NB4 (cell line): ENCODE measurements around the gene CORO2A.

ENCODE experiments used
- MAX ChIP-seq: IDR thresholded peaks from 2 replicates; pipeline ENCODE4 v1.6.1; 2011; ENCODE audit warnings: low read depth, low read length
- MYC ChIP-seq: IDR thresholded peaks from 2 replicates; pipeline ENCODE4 v1.6.1; 2011; ENCODE audit warnings: low read depth, low read length
- POLR2A ChIP-seq: IDR thresholded peaks from 2 replicates; pipeline ENCODE4 v1.6.1; 2011; ENCODE audit warnings: mild to moderate bottlenecking; ENCODE audit not compliant: insufficient read length; ENCODE audit errors: extremely low read depth
- TF ChIP-seq, protein P1 (sequence below): IDR thresholded peaks from one replicate; pipeline ENCODE4 v1.5.1; 2012; ENCODE audit warnings: low read depth, low read length

DNA sequence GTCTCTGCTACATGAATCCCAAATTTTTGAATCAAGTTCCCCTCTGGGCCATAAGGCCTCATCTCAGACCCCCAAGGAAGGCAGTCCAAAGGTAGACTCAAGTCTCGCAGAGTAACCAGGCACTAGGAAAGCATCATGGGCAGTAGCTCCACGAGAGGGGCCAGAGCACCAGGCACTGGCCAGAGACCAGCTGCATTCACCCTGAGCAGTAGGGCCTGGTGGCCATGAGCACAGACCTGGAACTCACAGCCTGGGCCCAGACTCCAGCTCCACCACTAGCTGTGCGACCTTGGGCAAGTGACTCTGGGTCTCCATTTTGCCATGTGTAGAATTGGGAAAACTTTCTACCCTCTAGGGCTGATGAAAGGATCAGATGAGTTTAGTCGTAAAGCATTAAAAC is 107.4 kb downstream of the CORO2A start:
- TF ChIP-seq MAX = no peak
- TF ChIP-seq, protein P1, sequence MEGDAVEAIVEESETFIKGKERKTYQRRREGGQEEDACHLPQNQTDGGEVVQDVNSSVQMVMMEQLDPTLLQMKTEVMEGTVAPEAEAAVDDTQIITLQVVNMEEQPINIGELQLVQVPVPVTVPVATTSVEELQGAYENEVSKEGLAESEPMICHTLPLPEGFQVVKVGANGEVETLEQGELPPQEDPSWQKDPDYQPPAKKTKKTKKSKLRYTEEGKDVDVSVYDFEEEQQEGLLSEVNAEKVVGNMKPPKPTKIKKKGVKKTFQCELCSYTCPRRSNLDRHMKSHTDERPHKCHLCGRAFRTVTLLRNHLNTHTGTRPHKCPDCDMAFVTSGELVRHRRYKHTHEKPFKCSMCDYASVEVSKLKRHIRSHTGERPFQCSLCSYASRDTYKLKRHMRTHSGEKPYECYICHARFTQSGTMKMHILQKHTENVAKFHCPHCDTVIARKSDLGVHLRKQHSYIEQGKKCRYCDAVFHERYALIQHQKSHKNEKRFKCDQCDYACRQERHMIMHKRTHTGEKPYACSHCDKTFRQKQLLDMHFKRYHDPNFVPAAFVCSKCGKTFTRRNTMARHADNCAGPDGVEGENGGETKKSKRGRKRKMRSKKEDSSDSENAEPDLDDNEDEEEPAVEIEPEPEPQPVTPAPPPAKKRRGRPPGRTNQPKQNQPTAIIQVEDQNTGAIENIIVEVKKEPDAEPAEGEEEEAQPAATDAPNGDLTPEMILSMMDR = no peak
- TF ChIP-seq POLR2A = no peak
- TF ChIP-seq MYC = no peak
